Measurements from ENCODE around the gene FKBP2.
"Not testable (repeated sequence)": the region's sequence is repeated elsewhere in the genome, so short reads cannot be mapped to it uniquely, and the experiment has no call there.

Gene FKBP2

DNA sequence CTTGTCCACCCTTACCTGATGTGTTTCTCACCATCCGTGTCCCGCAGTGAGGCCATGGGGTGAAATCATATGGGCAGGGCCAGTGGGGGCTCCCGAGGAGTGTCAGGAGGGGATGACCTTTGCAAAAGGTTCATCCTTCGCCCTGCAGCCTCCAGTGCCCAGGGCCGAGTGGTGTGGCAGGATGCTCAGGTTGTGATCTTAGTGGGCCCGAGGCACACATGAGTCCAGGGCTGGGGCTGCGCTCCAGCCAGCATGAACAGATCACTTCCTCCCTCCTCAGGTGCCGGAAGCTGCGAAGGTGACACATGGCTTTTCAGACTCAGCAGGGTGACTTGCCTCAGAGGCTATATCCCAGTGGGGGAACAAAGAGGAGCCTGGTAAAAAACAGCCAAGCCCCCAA lies 2.8 kb upstream of the FKBP2 start:
- Histone ChIP-seq H3K27ac (ENCODE audit: low read length) (peak overlapping the region; percentile 51), H3K4me3 (ENCODE audit: low read depth in 1 of 2, low read length in 2 of 2) (no peak overlapping the region), H3K27me3 (ENCODE audit: low read depth, low read length) (no peaks in the 10 kb centered on the region), H3K36me3 (ENCODE audit: control insufficient read depth in 1 of 2, insufficient read depth in 2 of 2, low read length in 2 of 2) (peaks cover 14 to 19% of the 10 kb centered on the region in 2 donors), H3K4me1 (ENCODE audit: control insufficient read depth in 1 of 2, insufficient read depth in 2 of 2, low read length in 2 of 2) (peaks cover 20 to 36% of the 10 kb centered on the region in 2 donors), H3K9me3 (ENCODE audit: control insufficient read depth in 1 of 2, low read length in 2 of 2) (no peaks in the 10 kb centered on the region)

DNA sequence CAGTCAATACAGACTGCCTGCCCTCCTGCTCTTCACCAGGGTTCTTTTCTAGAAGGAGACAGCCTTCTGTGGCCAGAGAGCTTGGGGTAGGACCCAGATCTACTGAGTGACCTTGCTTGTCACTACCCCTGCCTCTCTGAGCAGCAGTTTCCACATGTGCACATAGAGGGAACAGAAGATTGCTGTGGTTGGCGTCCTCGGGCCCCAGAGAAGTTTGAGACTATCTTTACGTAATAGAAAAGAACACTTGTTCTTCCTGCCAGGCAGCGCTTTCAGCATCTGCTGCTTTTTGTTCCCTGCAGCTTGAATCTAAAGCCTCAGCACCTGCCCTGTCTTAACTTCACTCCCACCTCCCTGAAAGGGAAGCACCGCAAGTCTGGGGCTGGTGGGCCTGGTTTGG lies 1.9 kb upstream of the FKBP2 start:
- Histone ChIP-seq H3K4me3 (ENCODE audit: low read depth in 1 of 2, low read length in 2 of 2) (no peak overlapping the region), H3K36me3 (ENCODE audit: control insufficient read depth in 1 of 2, insufficient read depth in 2 of 2, low read length in 2 of 2) (peaks cover 14 to 19% of the 10 kb centered on the region in 2 donors), H3K27me3 (ENCODE audit: low read depth, low read length) (no peaks in the 10 kb centered on the region), H3K27ac (ENCODE audit: low read length) (peak overlapping the region; percentile 28), H3K4me1 (ENCODE audit: control insufficient read depth in 1 of 2, insufficient read depth in 2 of 2, low read length in 2 of 2) (peaks cover 17 to 35% of the 10 kb centered on the region in 2 donors), H3K9me3 (ENCODE audit: control insufficient read depth in 1 of 2, low read length in 2 of 2) (no peaks in the 10 kb centered on the region)

DNA sequence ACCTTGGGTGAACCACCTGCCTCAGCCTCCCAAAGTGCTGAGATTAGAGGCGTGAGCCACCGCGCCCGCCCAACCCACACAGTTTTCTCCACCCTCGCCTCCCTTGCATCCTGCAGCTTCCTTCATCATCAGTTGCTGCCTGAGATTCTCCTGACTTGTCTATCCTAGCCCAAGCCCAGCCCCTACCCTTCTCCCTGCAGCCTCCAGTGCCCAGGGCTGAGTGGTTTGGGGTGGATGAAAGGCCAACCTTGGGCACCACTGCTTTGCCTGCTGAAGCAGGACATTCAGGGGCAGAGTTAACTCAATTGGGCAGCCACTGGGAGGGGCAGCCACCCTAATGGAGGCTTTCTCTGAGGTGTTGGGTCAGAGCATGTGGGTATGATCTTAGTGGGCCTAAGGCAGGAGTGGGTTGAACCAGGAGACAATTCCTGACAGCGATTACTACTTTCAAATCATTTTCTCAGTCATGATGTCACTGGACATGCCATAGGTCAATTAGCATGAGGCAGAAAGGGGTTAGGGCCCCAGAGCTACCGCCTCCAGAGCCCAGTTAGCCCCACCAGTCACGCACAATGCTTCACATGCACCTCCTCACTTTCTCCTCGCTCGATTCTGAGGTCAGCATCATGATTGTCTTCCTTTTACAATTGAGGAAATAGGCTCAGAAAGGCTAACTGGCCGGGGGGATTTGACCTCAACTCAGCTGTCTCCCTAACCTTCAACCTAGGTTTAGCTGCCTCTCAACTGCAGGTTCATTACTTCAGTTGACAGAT lies 1.0 kb upstream of the FKBP2 start:
- peaks cover 17 to 35% of the 10 kb centered on the region in 2 donors for H3K4me1 ChIP-seq (ENCODE audit: control insufficient read depth in 1 of 2, insufficient read depth in 2 of 2, low read length in 2 of 2)
- H3K36me3 ChIP-seq (ENCODE audit: control insufficient read depth in 1 of 2, insufficient read depth in 2 of 2, low read length in 2 of 2): peaks cover 14 to 19% of the 10 kb centered on the region in 2 donors
- peak overlapping the region; percentile 72 to 93 for H3K4me3 ChIP-seq (ENCODE audit: low read depth in 1 of 2, low read length in 2 of 2)
- H3K27ac ChIP-seq (ENCODE audit: low read length): peak overlapping the region; percentile 99
- no peaks in the 10 kb centered on the region for H3K27me3 ChIP-seq (ENCODE audit: low read depth, low read length)
- H3K9me3 ChIP-seq (ENCODE audit: control insufficient read depth in 1 of 2, low read length in 2 of 2): no peaks in the 10 kb centered on the region

- Histone ChIP-seq H3K27ac (ENCODE audit: low read length) (peak overlapping the region; percentile 99), H3K4me3 (ENCODE audit: low read depth in 1 of 2, low read length in 2 of 2) (peak overlapping the region; percentile 37 to 93), H3K36me3 (ENCODE audit: control insufficient read depth in 1 of 2, insufficient read depth in 2 of 2, low read length in 2 of 2) (peaks cover 14 to 19% of the 10 kb centered on the region in 2 donors), H3K9me3 (ENCODE audit: control insufficient read depth in 1 of 2, low read length in 2 of 2) (no peaks in the 10 kb centered on the region), H3K4me1 (ENCODE audit: control insufficient read depth in 1 of 2, insufficient read depth in 2 of 2, low read length in 2 of 2) (peaks cover 13 to 38% of the 10 kb centered on the region in 2 donors), H3K27me3 (ENCODE audit: low read depth, low read length) (no peaks in the 10 kb centered on the region)
These were observed 271 bp downstream of the FKBP2 start for GRCh38 chr11:64241241-64241490.

GRCh38 chr11:64241491-64242374 lies 838 bp downstream of the FKBP2 start:
- Histone ChIP-seq H3K27ac (ENCODE audit: low read length) (peak overlapping the region; percentile 60), H3K4me1 (ENCODE audit: control insufficient read depth in 1 of 2, insufficient read depth in 2 of 2, low read length in 2 of 2) (peaks cover 13 to 39% of the 10 kb centered on the region in 2 donors), H3K36me3 (ENCODE audit: control insufficient read depth in 1 of 2, insufficient read depth in 2 of 2, low read length in 2 of 2) (peaks cover 14 to 19% of the 10 kb centered on the region in 2 donors)

DNA sequence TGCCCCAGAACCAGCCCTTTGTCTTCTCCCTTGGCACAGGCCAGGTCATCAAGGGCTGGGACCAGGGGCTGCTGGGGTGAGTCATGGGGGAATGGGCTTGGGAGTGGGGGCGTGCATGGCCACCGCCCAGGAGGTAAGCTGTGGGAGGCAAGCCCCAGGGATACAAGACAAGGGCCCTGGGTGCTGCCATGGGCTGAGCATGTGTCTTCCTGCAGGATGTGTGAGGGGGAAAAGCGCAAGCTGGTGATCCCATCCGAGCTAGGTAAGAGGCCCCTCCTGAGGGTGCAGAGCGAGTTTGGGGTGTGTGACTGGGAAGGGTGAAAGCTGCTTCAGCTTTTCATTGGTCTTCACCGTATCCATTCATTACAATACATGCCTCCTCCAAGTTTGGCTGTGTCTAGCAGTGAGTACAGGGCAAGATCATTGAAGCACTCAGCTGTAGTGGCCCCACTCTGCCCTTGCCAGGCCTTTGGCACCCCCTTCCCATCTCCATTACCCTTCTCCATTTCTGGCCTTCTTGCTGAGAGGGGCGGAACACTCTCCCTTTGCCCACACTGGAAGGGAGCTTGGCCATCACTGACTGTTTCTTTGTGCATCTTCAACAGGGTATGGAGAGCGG lies 2.5 kb downstream of the FKBP2 start:
- no peaks in the 10 kb centered on the region for H3K27me3 ChIP-seq (ENCODE audit: low read depth, low read length)
- peaks cover 6% of the 10 kb centered on the region in 2 donors for H3K36me3 ChIP-seq (ENCODE audit: control insufficient read depth in 1 of 2, insufficient read depth in 2 of 2, low read length in 2 of 2)
- no peaks in the 10 kb centered on the region for H3K9me3 ChIP-seq (ENCODE audit: control insufficient read depth in 1 of 2, low read length in 2 of 2)
- no peak overlapping the region for H3K4me3 ChIP-seq (ENCODE audit: low read depth in 1 of 2, low read length in 2 of 2)
- H3K4me1 ChIP-seq (ENCODE audit: control insufficient read depth in 1 of 2, insufficient read depth in 2 of 2, low read length in 2 of 2): peaks cover 5 to 49% of the 10 kb centered on the region in 2 donors
- H3K27ac ChIP-seq (ENCODE audit: low read length): no peak overlapping the region

More at GRCh38 chr11:64241491-64242374, 838 bp downstream of the FKBP2 start:
- Histone ChIP-seq H3K27me3 (ENCODE audit: low read depth, low read length) (no peaks in the 10 kb centered on the region), H3K4me3 (ENCODE audit: low read depth in 1 of 2, low read length in 2 of 2) (peak overlapping the region; percentile 65 to 93), H3K9me3 (ENCODE audit: control insufficient read depth in 1 of 2, low read length in 2 of 2) (no peaks in the 10 kb centered on the region)

DNA sequence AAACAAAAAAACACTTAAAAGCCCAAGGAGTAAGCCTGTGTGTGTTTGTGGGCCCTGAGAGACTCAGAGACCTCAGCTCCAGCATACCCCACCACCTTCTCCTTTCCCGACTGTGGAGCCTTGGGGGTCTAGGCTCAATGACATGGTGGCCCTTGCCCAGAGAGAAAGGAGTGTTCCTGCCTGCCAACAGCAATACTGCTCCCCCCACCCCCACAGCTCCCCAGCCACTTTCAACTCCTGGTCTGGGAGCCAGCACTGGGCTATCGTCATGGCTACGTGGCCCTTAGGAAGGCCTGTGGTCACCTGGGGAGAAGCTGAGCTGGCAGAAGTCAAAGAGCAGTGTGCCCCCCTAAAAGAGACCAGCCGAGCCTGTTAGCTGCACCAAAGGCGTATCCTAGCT lies 3.2 kb downstream of the FKBP2 start:
- H3K27ac ChIP-seq (ENCODE audit: low read length): no peak overlapping the region
- peaks cover 5 to 49% of the 10 kb centered on the region in 2 donors for H3K4me1 ChIP-seq (ENCODE audit: control insufficient read depth in 1 of 2, insufficient read depth in 2 of 2, low read length in 2 of 2)
- no peak overlapping the region for H3K4me3 ChIP-seq (ENCODE audit: low read depth in 1 of 2, low read length in 2 of 2)
- H3K36me3 ChIP-seq (ENCODE audit: control insufficient read depth in 1 of 2, insufficient read depth in 2 of 2, low read length in 2 of 2): no peaks in the 10 kb centered on the region
- no peaks in the 10 kb centered on the region for H3K9me3 ChIP-seq (ENCODE audit: control insufficient read depth in 1 of 2, low read length in 2 of 2)
- H3K27me3 ChIP-seq (ENCODE audit: low read depth, low read length): no peaks in the 10 kb centered on the region

DNA sequence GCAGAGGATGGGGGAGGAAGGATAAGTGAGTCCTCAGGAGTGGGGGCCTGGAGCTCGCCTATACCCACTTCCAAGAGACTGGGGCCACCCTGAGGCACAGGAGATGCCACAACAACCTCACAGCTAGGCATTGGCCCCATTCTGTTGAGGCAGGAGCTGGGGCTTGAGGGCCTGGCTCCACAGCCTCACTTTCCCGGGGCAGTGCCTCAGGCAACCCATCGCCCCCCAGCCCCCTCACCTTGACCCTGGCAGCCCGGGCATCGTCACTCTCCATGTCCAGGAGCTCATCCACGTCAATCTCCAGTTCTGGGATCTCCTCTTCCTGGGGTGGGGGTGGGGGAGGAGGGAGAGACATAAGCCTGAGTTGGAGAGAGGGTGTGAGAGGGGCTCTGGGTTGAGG lies 4.1 kb downstream of the FKBP2 start:
- H3K4me3 ChIP-seq (ENCODE audit: low read depth in 1 of 2, low read length in 2 of 2): peak overlapping the region; percentile 68 to 77

DNA sequence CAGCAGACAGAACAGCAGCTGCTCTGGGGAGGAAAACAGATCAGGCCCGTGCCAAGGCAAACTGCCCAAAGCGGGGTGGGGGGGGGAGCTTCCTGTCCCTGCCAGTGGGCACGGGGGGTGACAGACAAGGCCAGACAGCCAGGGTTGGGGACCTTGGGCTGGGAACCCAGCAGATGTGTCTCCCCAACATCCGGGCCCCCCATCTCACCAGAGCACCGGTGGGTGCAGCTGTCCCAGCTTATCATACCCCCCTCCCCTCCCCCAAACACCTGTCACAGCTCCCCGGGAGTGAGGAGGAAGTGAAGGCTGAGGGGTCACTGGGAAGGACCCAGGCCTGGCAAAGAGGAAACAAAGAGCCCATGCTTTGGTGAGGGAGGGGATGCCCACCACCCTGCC lies 4.5 kb downstream of the FKBP2 start:
- Histone ChIP-seq H3K4me1 (ENCODE audit: control insufficient read depth in 1 of 2, insufficient read depth in 2 of 2, low read length in 2 of 2) (peaks cover 5 to 44% of the 10 kb centered on the region in 2 donors), H3K36me3 (ENCODE audit: control insufficient read depth in 1 of 2, insufficient read depth in 2 of 2, low read length in 2 of 2) (no peaks in the 10 kb centered on the region), H3K27me3 (ENCODE audit: low read depth, low read length) (no peaks in the 10 kb centered on the region), H3K9me3 (ENCODE audit: control insufficient read depth in 1 of 2, low read length in 2 of 2) (no peaks in the 10 kb centered on the region), H3K27ac (ENCODE audit: low read length) (peak overlapping the region; percentile 88), H3K4me3 (ENCODE audit: low read depth in 1 of 2, low read length in 2 of 2) (peak overlapping the region; percentile 68 to 77)

More for the DNA sequence above, 4.1 kb downstream of the FKBP2 start:
- Histone ChIP-seq H3K27ac (ENCODE audit: low read length) (peak overlapping the region; percentile 88), H3K27me3 (ENCODE audit: low read depth, low read length) (no peaks in the 10 kb centered on the region), H3K36me3 (ENCODE audit: control insufficient read depth in 1 of 2, insufficient read depth in 2 of 2, low read length in 2 of 2) (no peaks in the 10 kb centered on the region), H3K4me1 (ENCODE audit: control insufficient read depth in 1 of 2, insufficient read depth in 2 of 2, low read length in 2 of 2) (peaks cover 5 to 48% of the 10 kb centered on the region in 2 donors), H3K9me3 (ENCODE audit: control insufficient read depth in 1 of 2, low read length in 2 of 2) (no peaks in the 10 kb centered on the region)

DNA sequence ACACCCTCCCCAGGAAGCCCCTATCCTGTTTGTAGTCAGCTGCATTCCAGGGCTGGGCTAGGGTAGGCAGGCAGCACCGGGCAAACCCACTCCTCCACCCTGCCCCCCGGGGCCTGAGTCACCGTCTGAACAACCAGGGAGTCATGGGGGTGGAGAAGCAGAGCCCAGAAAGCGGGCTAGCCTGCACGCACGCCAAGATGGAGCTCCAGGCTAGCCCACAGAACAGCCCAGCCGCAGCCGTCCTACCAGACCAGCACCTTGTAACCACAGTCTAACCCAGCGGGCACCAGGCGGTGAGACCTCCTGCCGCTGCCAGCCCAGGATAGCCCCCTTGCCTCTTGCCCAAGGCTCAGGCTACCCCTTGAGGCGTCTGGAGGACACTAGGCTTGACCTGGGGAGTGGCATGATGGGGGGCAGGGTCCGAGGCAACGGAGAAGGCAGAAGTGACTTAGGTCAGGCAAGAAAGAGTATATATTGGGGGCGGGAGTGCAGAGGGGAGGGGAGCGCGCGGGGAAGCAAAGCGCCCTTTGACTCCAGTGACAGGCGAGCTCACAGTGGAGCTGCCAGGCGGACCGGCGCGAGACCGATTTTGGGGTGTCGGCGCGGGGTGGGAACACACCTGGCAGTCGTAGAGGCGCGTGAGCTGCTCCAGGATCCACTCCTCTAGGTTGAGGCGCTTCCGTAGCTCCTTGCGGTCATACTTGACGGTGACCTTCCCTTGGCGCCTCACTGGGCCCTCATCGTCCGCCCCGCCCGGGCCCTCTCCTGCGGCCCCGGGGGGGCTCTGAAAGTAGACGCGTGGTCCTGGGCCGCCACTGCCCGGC lies 5.1 kb downstream of the FKBP2 start:
- no peaks in the 10 kb centered on the region for H3K27me3 ChIP-seq (ENCODE audit: low read depth, low read length)
- peaks cover 8 to 50% of the 10 kb centered on the region in 2 donors for H3K4me1 ChIP-seq (ENCODE audit: control insufficient read depth in 1 of 2, insufficient read depth in 2 of 2, low read length in 2 of 2)
- peak overlapping the region; percentile 68 to 77 for H3K4me3 ChIP-seq (ENCODE audit: low read depth in 1 of 2, low read length in 2 of 2)
- peak overlapping the region; percentile 88 for H3K27ac ChIP-seq (ENCODE audit: low read length)
- H3K9me3 ChIP-seq (ENCODE audit: control insufficient read depth in 1 of 2, low read length in 2 of 2): no peaks in the 10 kb centered on the region
- H3K36me3 ChIP-seq (ENCODE audit: control insufficient read depth in 1 of 2, insufficient read depth in 2 of 2, low read length in 2 of 2): no peaks in the 10 kb centered on the region

- not testable (repeated sequence) for H3K27me3 ChIP-seq (ENCODE audit: low read depth, low read length); H3K9me3 ChIP-seq (ENCODE audit: control insufficient read depth in 1 of 2, low read length in 2 of 2); H3K36me3 ChIP-seq (ENCODE audit: control insufficient read depth in 1 of 2, insufficient read depth in 2 of 2, low read length in 2 of 2); H3K27ac ChIP-seq (ENCODE audit: low read length)
- Histone ChIP-seq H3K4me3 (ENCODE audit: low read depth in 1 of 2, low read length in 2 of 2) (peak overlapping the region in 1 of 2 donors; percentile 98), H3K4me1 (ENCODE audit: control insufficient read depth in 1 of 2, insufficient read depth in 2 of 2, low read length in 2 of 2) (peaks cover 8 to 50% of the 10 kb centered on the region in 2 donors)
These were observed 5.7 kb downstream of the FKBP2 start for GRCh38 chr11:64246621-64246870.
